Skeletal muscle satellite cell (primary cell): ENCODE results near the gene SPINK14. TPM values are rescaled to one million over a fixed set of nuclear protein-coding genes. Genes with fewer than 3 reads are reported as not detected.

Experiments used
- small RNA-seq: library from RNA; depleted of rRNA; stranded (forward); fragments of <200 nt; gene quantifications from one replicate; pipeline ENCODE3, GENCODE V24; 2012

Gene SPINK14

Small RNA genes within 50 kb of the gene (small RNA-seq; reads per million reads assigned to genes)
- gene HMGN1P16: not detected
